HepG2 (cell line): ENCODE measurements around the gene NOXO1. TPM values are rescaled to one million over a fixed set of nuclear protein-coding genes. Genes with fewer than 3 reads are reported as not detected.
A peak's percentile ranks its signal among the peaks of the same experiment; 100 is the strongest.

Source experiments
- ETV6 ChIP-seq: sonication (generic); formaldehyde crosslinking; conservative IDR thresholded peaks from 2 replicates; pipeline ENCODE4 v1.4.0; 2020; ENCODE audit warnings: missing genetic modification reagents
- HDAC6 ChIP-seq: fragments of 200-600 bp; sonication (generic); IDR thresholded peaks from 2 replicates; pipeline ENCODE4 v1.7.0; 2017; ENCODE audit warnings: mild to moderate bottlenecking, antibody characterized with exemption, low read length, low read depth
- ISL2 ChIP-seq: sonication (generic); formaldehyde crosslinking; IDR thresholded peaks from 2 replicates; pipeline ENCODE4 v1.5.0; 2020; ENCODE audit warnings: missing genetic modification reagents
- NFATC3 ChIP-seq: sonication (generic); formaldehyde crosslinking; IDR thresholded peaks from 2 replicates; pipeline ENCODE4 v1.5.1; 2020; ENCODE audit warnings: mild to moderate bottlenecking, missing genetic modification reagents
- NFRKB ChIP-seq: fragments of 450-650 bp; IDR thresholded peaks from 2 replicates; pipeline ENCODE4 v1.6.1; 2017
- NR1H2 ChIP-seq: sonication (generic); formaldehyde crosslinking; IDR thresholded peaks from 2 replicates; pipeline ENCODE4 v1.8.1; 2022; ENCODE audit warnings: low read depth, missing genetic modification reagents, borderline replicate concordance
- STAT5B ChIP-seq: sonication (generic); formaldehyde crosslinking; IDR thresholded peaks from 2 replicates; pipeline ENCODE4 v1.4.0; 2020; ENCODE audit warnings: missing genetic modification reagents
- SUZ12 ChIP-seq: fragments of 150-350 bp; IDR thresholded peaks from 2 replicates; pipeline ENCODE4 v1.6.1; 2014; ENCODE audit warnings: low read depth, low read length
- TSC22D2 ChIP-seq: sonication (generic); formaldehyde crosslinking; IDR thresholded peaks from 2 replicates; pipeline ENCODE4 v1.5.1; 2020; ENCODE audit warnings: missing genetic modification reagents, mild to moderate bottlenecking, borderline replicate concordance
- ZBTB39 ChIP-seq: sonication (generic); formaldehyde crosslinking; IDR thresholded peaks from 2 replicates; pipeline ENCODE4 v1.5.0; 2020; ENCODE audit warnings: missing genetic modification reagents
- ZFP82 ChIP-seq: sonication (generic); formaldehyde crosslinking; IDR thresholded peaks from 2 replicates; pipeline ENCODE4 v1.5.1; 2020; ENCODE audit warnings: mild to moderate bottlenecking, missing genetic modification reagents, borderline replicate concordance
- ZIK1 ChIP-seq: sonication (generic); formaldehyde crosslinking; IDR thresholded peaks from 2 replicates; pipeline ENCODE4 v1.5.0; 2020; ENCODE audit warnings: mild to moderate bottlenecking, low read depth, missing genetic modification reagents, borderline replicate concordance
- ZNF225 ChIP-seq: sonication (generic); formaldehyde crosslinking; IDR thresholded peaks from 2 replicates; pipeline ENCODE4 v1.4.0; 2020; ENCODE audit warnings: mild to moderate bottlenecking, missing genetic modification reagents
- ZNF280D ChIP-seq: sonication (generic); formaldehyde crosslinking; IDR thresholded peaks from 2 replicates; pipeline ENCODE4 v1.5.1; 2020; ENCODE audit warnings: mild to moderate bottlenecking, missing genetic modification reagents
- ZNF609 ChIP-seq: sonication (generic); formaldehyde crosslinking; IDR thresholded peaks from 2 replicates; pipeline ENCODE4 v1.4.0; 2020; ENCODE audit warnings: mild to moderate bottlenecking, missing genetic modification reagents, borderline replicate concordance
- ZNF691 ChIP-seq: sonication (generic); formaldehyde crosslinking; IDR thresholded peaks from 2 replicates; pipeline ENCODE4 v1.4.0; 2020; ENCODE audit warnings: missing genetic modification reagents, low read depth, mild to moderate bottlenecking, borderline replicate concordance
- ZNF788 ChIP-seq: sonication (generic); formaldehyde crosslinking; IDR thresholded peaks from 2 replicates; pipeline ENCODE4 v1.5.0; 2020; ENCODE audit warnings: mild to moderate bottlenecking, missing genetic modification reagents, borderline replicate concordance
- polyA plus RNA-seq, 8 experiments: library from polyadenylated mRNA; depleted of rRNA in 3 of 8; stranded (reverse) in 7 of 8; unstranded in 1 of 8; fragments of >200 nt; fragmentation: Illumina TruSeq in 4 of 8; extraction: Trizol in 4 of 8; gene quantifications; 2 replicates each; pipeline versions ENCODE4 v1.2.1 to v1.2.3, GENCODE V29; 2011 to 2016; ENCODE audit warnings: low read depth in 4 of 8, missing spikeins in 1 of 8, mixed read lengths in 1 of 8; ENCODE audit not compliant: insufficient read depth in 1 of 8
- total RNA-seq, 5 experiments: library from RNA; depleted of rRNA; stranded (reverse); fragments of >200 nt; fragmentation: Illumina TruSeq; extraction: Trizol; gene quantifications; 2 replicates each; pipeline ENCODE4 v1.2.3, GENCODE V29; 2016; ENCODE audit warnings: low read depth in 1 of 5

The NOXO1 gene
- total and polyA plus RNA-seq, 2 of the 13 experiments (the other 11 are each of a cell fraction or from before 2014, with no cell fraction given) = 0.69 to 1.4 TPM

- TF ChIP-seq ZNF609 (CRISPR knock-in tag) (no peak), NFATC3 (CRISPR knock-in tag) (no peak; the same call in 1 of the 2 replicates), HDAC6 (no peak), ZIK1 (CRISPR knock-in tag) (0 out of 2 replicates have a peak, but pooled peaks have one; percentile 61), ISL2 (CRISPR knock-in tag) (peak; percentile 72; the same call in 1 of the 2 replicates), ZNF691 (CRISPR knock-in tag) (peak; percentile 61; the same call in 1 of the 2 replicates), NR1H2 (CRISPR knock-in tag) (0 out of 2 replicates have a peak, but pooled peaks have one; percentile 13), ETV6 (peak; percentile 42; the same call in 1 of the 2 replicates), ZFP82 (CRISPR knock-in tag) (peak; percentile 69; the same call in 1 of the 2 replicates), ZNF788 (CRISPR knock-in tag) (peak; percentile 88; the same call in 1 of the 2 replicates), ZNF225 (CRISPR knock-in tag) (no peak; the same call in 1 of the 2 replicates), SUZ12 (peak; percentile 72), NFRKB (no peak), STAT5B (CRISPR knock-in tag) (no peak), ZBTB39 (CRISPR knock-in tag) (0 out of 2 replicates have a peak, but pooled peaks have one; percentile 58), TSC22D2 (CRISPR knock-in tag) (peak; percentile 76; the same call in 1 of the 2 replicates), ZNF280D (CRISPR knock-in tag) (peak; percentile 17; the same call in 1 of the 2 replicates)
Measured at GRCh38 chr16:1959269-1960039, 21.8 kb downstream of the NOXO1 start, which contains the start of gene NDUFB10 (continued).
